HG03196 (cell line): Measurements from ENCODE around the gene MAP10.
"Not testable (repeated sequence)": the region's sequence is repeated elsewhere in the genome, so short reads cannot be mapped to it uniquely, and the experiment has no call there.

Source experiments
- ATAC-seq: cut with Tn5 transposase; IDR thresholded peaks from one replicate; pipeline ENCODE4 v1.9.1; 2021; ENCODE audit not compliant: unreplicated experiment

The MAP10 gene, protein sequence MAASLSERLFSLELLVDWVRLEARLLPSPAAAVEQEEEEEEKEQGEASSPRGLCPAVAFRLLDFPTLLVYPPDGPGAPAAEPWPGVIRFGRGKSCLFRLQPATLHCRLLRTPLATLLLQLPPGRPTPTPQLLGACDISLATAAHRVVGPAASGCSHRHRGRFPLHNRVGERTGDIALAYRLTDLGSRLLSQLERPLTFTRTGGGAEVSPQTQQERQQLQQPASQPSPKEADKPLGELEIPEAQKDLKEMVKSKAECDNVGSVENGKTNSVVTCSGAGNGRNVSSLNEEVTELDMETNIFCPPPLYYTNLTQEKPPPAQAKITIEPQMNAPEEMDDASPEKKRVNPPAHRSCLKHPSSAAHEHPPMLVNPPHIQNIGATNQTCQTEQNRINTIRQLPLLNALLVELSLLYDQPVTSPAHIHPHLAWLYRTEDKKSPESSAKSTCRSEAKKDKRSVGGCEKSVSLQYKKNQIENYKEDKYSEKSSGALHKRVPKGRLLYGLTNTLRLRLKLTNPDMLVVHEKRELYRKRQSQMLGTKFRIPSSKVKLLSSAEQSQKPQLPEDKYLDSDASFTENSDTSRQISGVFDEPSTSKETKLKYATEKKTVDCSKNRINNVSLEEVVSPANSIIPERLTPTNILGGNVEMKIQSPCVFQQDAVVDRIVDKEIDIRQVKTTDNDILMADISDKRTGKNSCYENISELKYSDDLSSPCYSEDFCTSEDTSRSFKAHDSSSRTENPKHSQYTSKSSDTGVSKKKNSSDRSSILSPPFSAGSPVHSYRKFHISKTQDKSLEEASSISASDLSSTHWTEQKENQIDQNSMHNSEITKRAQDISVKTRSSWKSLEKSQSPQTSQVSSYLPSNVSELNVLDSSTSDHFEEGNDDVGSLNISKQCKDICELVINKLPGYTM

DNA sequence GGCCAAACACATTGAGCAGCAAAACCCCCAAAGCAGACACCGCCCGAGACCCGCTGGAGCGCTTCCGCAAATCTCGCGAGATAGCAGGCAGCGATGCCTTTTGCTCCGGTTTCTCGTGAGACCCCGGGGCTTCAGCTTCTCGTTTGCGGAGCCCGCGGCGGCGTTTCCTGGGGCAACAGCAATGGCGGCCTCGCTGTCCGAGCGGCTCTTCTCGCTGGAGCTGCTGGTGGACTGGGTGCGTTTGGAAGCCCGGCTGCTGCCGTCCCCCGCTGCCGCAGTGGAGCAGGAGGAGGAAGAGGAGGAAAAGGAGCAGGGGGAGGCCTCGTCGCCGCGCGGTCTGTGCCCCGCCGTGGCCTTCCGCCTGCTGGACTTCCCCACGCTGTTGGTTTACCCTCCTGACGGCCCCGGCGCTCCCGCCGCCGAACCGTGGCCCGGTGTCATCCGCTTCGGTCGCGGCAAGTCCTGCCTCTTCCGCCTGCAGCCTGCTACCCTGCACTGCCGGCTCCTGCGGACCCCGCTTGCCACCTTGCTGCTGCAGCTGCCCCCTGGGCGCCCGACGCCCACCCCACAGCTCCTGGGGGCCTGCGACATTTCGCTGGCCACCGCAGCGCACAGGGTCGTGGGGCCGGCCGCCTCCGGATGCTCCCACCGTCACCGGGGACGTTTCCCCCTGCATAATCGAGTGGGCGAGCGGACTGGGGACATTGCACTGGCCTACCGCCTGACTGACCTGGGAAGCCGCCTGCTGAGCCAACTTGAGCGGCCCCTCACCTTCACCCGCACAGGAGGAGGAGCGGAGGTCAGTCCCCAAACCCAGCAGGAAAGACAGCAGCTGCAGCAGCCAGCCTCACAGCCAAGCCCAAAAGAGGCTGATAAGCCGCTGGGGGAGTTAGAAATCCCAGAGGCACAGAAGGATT, at the start of gene MAP10:
Gene MAP10, plus strand, starts transcription at position 148 of the 917 bp plus-strand sequence. Its CDS starts 34 bp downstream, at position 182.
- peak; percentile 88 for ATAC-seq

- ATAC-seq, result no peak
Observed at GRCh38 chr1:232764458-232765251, 40.6 kb upstream of the MAP10 start.

DNA sequence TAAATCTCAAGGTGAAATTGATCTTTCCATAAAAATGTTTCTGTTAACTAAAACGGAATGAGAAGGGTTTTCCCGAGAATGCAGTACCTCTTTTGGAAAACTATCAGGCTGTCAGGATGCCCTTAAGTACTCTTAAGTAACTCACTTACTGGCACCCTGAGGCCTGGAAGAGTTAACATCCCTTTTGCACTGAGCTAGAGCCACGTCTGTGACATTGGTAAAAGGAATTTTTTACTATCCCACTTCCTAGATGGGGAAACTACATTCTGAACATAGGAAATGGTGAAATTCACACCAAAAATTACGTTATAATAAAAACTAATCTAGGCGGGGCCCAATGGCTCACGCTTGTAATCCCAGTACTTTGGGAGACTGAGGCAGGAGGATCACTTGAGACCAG, 39.7 kb upstream of the MAP10 start:
- no peak for ATAC-seq

GRCh38 chr1:232766241-232766890, 38.9 kb upstream of the MAP10 start:
- no peak for ATAC-seq

GRCh38 chr1:232766904-232767303, 38.3 kb upstream of the MAP10 start:
- no peak for ATAC-seq

DNA sequence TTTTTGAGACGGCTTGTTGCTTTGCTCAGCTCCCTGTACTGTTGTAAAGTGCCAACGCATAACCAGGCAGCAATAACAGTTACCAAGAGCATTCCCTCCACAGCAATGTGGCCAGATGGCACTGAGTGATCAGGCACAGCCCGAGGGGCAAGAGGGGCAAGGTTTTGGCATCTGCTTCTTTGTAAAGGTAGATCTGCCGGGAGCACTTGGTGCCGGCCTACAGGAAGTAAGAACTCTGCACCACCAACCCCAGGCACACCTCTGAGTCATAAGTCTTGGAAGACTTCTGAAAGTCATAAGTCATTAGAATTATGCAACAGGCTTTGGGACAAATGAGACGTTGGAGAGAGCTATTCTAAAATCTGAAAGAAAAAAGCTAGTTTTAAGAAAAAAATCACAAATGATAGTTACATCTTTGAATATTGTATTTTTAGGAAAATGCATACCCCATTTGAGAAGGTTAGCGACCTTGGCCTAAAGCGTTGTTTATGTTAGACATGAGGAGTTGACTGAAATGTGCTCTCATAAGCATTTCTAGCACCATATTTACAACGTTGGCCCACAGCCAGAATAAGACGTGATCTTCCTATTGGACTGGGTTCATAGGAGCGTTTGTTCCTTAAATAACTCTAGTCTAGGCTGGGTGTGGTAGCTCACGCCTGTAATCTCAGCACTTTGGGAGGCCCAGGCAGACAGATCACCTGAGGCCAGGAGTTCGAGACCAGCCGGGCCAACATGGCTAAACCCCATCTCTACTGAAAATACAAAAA, 37.7 kb upstream of the MAP10 start:
- no peak for ATAC-seq

GRCh38 chr1:232768793-232769192, 36.4 kb upstream of the MAP10 start:
- no peak for ATAC-seq

DNA sequence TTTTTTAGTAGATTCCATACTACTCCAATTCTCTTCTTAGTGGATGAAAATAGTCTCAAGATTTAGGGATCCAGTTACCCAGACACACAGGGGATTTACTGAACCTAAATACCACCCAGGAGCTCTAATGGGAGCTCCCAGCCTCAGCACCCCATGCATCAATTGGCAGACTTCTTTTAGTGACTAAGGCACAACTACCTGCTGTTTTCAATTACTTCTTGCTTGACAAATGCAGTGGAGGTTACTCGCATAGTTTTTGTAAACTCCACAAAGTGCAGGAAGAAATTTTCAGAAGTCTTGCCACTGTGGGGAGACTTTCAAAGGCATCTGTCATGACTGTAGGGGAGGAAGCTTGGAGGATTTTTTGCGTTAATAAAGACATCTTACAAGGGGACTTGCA, 35.5 kb upstream of the MAP10 start:
- ATAC-seq, result no peak

- no peak for ATAC-seq
Observed at GRCh38 chr1:232773752-232774151, 31.5 kb upstream of the MAP10 start.

DNA sequence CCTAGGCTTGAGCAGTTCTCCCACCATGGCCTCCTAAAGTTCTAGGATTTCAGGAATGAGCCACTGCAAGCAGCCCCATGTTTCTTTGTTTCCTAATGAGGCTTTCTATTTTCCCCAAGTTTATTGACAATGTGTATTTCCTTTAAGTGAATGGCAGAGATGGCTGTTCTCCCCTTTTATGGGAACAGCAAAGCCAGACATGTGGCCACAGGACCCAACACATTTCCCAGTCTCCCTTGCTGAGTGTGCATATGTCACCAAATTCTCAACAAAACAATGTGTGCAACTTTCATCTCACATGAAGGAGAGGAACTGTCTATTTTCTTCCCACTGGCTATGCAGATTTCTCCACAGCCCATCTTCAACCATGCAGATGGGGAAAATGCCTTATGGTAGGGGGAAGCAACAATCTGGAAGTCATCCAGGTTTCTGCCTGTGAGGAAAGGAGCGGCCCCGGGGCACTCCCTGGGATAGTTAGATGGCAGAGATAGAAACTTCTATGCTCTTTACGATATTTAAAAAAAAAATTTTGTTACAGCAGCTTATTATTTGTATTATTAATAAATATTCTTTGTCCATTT, 28.6 kb upstream of the MAP10 start:
- ATAC-seq, result no peak

DNA sequence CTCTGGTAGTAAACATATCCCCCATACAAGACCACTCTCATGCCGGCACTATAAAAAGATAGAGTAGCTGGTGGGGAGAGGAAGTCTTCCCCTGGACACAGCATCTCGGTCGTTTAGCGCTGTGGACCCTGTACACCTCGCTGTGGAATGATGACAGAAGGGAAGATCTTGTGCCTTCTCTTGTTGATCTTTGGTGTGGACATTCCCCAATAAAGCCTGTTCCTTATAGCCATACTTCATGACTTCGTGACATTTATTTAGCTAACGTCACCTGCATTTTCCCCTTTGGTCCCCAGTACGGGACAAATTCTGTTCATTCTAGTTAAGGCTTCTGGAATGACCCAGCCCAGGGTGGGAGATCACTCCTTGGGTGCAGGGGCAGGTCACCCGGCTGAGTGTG, 24.9 kb upstream of the MAP10 start:
- ATAC-seq, result no peak

DNA sequence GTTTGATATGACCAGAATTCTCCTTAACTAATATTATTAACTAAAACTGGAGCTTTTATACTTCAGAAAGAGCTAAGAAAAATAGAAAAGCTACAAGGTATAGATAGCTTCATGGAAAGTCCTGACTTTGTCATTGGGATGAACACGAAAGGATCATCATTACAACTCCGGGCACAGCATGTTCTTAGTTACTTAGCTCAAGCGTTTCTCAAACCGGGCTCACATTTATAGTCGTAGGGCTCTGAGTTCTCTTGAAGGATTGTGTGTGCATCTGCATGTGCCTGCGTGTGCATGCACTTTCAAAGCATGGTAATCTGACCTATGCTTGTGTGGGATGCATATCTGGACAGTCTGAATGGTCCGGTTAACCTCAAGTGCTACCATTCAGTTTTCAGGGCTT, 20.4 kb upstream of the MAP10 start:
- ATAC-seq, result no peak

- ATAC-seq, result not testable (repeated sequence)
Observed at GRCh38 chr1:232785630-232786029, 19.6 kb upstream of the MAP10 start.

DNA sequence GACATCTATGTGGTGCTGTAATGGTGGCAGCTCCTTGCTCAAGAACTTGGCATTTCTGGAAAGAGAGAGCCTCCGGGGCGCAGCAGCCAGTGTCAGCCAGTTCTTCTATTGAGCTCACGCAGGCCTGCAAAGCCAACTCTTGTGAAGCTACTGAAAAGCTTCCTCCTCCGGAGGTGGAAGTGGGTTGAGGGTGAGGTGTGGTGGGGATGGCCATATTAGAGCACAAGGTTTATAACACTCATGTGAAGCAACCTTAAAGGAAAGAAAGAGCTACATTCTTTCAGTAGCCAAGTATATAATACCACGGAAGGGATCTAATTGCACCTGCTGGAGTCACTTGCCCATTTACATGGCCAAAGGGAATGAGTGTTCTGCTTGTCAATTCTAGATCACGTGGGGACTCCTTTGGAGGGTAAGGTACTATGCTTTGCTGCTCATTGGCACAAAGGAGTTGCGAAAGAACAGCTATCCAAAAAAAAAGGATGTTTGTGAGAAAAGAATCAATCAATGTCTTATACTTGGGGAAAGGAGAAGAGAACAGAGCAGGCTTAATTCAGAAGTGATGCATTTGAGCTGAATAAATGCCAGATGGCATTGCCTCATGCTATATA, 18.3 kb upstream of the MAP10 start:
- no peak for ATAC-seq

- no peak for ATAC-seq
Observed at GRCh38 chr1:232788235-232788872, 16.9 kb upstream of the MAP10 start.

DNA sequence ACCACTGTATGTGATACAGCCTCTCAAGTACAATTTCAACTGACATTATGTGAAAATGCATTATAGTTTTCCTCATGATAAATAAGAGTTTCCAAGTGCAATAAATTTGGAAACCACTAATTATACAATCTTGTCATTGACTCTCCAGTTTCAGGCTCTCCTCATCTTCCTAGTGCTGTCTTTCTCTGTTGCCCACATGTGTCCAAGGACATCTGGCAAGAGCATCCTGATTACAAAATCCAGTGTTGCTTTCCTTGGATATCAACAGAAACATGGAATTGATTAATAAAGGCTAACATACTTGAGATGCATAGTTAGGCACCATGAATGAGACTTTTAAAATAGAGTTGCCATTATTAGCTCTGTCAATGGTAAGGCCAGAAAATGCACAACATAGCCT, 15.6 kb upstream of the MAP10 start:
- ATAC-seq, result no peak

DNA sequence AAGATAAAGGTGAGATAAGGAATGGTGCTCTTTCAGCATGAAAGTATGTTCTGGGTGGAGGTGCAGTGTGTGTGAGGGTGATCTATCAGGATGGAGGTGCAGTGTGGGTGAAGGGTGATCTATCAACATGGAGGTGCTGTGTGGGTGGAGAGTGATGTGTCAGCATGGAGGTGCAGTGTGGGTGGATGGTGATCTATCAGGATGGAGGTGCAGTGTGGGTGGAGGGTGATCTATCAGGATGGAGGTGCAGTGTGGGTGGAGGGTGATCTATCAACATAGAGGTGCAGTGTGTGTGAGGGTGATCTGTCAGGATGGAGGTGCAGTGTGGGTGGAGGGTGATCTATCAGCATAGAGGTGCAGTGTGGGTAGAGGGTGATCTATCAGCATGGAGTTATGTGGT, 12.3 kb upstream of the MAP10 start:
- no peak for ATAC-seq

- no peak for ATAC-seq
Observed at GRCh38 chr1:232793944-232794343, 11.3 kb upstream of the MAP10 start.
